HG02938 (cell line): ENCODE measurements around the gene GJA3.

Source experiments
- ATAC-seq: cut with Tn5 transposase; IDR thresholded peaks from one replicate; pipeline ENCODE4 v1.9.1; 2021; ENCODE audit warnings: mild to moderate bottlenecking, moderate library complexity; ENCODE audit not compliant: unreplicated experiment

GJA3 gene

DNA sequence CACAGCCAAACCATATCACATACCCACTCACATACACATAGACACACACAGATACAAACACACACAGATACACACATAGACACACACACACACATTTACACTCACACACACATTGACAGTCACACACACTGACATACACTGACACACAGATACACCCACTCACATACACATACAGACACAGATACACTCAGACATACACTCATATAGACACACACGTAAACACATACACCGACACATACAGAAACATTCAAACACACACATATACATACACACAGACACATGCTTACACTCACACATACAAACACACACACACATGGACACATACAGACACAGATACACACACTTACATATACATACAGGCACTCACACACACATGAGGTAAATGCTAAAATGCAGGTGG is 30.2 kb downstream of the GJA3 start:
- ATAC-seq = no peak

DNA sequence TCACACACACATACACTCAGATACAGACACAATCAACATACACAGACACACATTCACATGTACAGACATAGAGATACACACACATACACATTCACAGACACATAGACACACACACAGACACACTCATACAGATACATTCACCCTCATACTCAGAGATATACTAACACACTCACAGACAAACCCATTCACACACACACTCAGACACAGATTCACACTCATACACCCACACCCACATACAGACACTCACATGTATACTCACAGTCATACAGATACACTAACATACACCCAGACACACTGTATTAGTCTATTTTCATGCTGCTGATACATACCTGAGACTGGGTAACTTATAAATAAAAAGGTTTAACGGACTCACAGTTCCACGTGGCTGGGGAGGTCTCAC is 30.8 kb downstream of the GJA3 start:
- ATAC-seq = no peak

DNA sequence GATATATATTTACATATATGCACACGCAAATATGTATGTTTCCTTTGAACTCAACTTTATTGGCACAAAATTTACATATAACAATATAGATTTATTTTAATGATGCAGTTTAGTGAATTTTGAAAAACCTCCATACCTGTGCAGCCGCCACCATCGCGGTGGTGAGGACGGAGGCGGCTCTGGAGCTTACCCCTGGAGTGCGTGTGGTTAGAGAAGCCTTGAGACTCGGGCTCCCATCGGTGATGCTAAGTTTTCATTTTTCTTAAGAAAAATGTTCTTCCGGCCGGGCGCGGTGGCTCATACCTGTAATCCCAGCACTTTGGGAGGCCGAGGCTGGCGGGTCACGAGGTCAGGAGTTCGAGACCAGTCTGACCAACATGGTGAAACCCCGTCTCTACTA is 31.8 kb downstream of the GJA3 start:
- no peak for ATAC-seq

DNA sequence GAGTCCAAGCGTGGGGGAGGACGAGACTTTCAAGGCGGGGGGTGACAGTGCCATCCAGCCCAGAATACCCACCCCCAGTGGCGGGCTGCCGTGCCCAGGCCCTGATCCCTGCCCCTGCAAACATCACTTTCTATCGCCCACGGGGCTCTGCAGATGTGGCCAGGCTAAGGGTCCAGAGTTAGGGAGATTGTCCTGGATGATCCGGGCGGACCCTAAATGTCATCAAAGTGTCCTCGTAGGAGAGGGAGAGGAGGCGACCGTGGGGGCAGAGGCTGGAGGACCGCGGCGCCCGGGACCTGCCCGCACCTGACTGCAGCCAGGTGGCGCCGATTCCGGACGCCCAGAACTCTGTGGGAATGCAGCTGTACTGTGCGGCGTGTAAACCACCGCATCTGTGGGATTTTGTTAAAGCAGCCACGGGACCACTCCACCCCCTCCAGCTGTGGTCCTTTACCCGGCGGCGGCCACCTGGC is 32.4 kb downstream of the GJA3 start:
- ATAC-seq = peak; percentile 15

DNA sequence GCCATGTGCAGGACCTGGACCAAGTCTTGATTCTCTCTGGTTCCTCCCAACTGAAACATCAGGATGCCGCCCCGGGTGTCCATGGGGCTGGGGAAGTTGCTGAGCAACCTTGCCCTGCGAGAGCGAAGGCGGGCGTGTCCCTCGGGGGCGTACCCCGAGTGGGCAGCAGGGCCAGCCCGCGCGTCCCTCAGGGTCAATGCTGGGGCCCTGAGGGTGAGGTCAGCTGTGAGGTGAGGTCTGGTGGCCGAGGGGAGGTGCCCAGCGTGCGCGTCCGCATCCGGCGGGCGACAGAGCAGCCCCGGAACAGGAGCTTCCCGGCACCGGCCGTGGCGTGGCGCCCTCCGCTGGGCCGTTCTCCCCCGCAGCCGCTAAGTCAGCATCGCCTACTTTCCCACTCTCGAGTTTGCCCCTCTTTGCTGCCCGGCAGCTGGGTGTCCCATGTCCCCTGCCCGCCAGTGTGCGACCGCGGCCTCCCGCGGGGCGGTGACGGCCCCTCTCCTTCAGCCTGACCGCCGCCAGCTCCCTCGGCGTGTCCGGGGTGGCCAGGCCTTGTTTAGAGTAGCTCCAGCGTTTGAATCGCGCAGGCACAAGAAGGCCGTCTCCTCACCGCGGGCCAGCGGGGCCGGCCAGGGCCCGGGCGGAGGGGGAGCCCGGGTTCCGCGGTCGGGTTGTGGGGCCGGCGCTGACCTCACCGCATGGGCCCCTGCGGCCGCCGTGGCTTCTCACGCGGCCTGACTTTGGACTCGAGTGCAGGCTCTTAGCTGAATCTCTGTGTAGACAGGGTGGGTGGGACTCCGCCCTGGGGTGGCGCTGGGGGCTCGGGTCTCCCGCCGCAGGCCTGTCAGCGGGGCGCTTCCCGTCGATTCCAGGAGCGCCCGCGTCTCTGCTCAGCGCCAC is 33.0 kb downstream of the GJA3 start:
- ATAC-seq = peak; percentile 46

DNA sequence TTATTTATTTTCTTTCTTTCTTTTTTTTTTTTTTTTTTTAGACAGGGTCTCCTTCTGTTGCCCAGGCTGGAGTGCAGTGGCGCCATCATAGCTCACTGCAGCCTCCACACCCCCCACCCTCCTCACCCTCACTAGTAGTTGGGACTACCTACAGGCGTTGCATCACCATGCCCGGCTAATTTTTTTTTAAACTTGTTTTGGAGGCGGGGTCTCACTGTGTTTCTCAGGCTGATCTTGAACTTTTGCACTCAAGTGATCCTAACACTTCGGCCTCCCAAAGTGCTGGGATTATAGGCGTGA is 33.6 kb downstream of the GJA3 start:
- peak; percentile 21 for ATAC-seq

DNA sequence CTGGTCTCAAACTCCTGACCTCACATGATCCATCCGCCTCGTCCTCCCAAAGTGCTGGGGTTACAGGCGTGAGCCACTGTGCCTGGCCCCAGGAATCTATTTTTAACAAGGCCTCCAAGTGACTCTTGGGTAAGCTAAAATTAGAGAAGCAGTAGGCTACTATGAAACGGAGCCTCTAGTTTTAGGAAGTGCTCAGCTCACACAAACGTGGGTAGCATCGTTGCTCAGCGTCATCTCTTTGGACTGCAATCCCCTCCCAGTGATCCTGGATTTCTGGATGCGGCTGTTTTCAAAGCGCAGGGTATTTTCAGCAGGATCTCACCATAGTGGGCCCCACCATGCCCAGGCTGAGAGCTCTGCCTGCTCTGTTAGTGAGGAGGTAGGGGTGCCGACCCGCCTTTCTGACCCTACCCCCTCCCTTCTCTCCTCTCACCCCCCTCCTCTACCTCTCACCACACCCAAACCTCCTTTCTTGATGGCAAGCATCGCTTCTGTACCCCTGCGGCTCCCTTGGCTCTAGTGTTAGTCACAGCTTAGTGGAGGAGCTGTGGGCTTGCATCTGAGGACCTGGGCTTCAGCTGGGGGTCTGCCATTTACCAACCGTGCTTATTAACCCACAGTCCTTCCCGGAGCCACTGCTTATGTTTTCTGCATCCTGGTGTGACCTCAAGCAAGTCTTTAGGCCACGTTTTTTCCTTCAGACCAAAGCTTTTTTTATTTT is 34.2 kb downstream of the GJA3 start:
- no peak for ATAC-seq

DNA sequence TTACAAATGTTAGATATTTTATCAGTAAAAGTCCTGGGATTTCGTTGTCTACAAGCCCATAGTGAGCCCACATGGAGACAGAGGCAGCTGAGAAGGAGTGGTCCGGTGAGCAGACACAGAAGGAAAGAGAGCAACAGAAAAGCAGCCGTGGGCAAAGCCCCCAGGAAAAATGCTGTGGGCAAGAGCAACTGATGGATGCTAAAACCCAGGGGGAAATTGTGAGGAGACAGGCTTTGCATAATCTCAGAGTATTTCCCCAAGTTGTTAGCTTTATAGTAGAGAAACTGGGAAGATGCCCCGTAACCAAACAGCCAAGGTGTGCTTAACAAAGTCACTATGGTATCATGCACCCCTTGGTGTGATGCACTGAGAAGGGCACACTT is 35.1 kb downstream of the GJA3 start:
- ATAC-seq = no peak

DNA sequence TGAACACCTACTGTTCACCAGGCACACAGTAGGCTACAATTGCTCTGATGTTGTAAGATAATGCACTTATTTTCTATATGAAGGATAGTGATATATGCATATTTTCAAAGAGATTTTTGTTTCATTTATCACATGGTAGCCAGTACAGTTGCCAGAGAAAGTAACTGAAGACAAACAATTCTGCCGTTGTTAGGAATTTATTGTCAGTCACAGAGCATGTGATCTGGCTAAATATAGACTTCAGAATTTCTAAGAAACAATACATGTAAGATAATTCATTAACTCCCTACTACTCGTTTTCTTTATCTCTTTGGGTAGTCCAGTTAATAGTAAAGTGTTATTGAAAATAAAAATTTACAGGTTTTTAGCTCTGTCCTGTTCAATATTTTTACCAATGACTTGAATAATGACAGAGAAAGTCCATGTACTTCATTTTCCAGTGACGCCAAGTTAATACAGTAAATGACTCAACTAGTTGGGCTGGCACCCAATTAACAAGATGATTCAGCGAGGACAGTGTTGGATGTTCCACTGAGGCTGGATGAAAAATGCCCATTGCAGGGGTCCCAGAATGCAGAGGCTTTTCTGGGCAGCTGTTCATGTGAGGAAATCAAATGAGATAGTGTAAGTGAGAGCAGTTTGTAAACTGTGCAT is 35.6 kb downstream of the GJA3 start:
- no peak for ATAC-seq

DNA sequence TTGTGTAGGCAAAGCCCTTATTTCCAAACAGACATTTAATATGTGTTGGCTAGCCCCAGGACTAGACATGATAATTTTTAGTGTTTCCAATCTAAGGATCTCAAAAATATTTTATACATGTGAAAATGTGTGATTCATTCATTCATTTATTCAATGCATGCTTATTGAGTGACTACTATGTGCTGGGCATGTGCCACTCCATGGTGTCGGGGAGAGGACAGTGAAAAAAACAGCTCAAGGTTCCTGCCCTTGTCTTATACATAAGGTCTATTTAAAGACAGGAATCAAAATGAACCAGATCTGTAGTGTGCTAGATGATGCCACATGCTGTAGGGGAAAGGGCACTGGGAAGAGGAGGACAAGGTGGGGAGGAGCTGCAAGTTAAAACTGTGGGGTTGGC is 36.5 kb downstream of the GJA3 start:
- no peak for ATAC-seq

DNA sequence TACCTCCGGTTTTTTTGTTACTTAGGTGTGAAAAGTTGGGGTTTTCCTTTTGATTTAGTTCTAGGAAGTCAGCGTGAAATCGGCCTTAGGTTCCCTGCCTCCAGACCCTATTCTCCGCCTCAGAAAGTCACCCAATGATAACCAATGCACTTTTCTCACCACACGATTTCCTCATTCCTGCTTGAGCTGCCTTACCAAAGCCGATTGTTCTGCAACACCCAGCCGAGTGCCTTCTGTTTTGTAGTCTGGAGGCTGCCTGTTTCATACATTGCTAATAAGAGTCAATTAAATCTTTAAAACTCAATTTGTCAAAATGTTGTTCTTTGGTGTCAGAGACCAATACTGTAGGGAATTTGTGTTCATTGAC is 39.7 kb downstream of the GJA3 start:
- no peak for ATAC-seq

DNA sequence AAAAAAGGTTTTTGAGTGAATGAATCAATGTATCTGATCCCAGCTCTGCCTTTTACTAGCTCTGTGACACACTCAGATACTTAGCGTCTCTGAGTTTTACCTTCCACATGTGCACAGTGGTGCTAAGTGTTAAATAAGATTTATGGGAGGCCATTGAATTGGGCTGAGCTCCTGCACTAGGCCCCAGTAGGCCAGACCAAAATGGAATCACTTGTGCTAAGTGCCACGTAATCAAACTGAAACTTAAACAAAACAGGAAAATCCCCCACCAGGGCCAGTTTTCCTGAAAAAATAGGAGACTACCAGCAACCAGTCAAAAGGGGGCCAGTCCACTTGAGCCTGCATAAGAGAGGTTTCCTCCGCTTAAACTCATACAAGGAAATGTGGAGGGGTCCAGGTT is 40.9 kb downstream of the GJA3 start:
- ATAC-seq = no peak

DNA sequence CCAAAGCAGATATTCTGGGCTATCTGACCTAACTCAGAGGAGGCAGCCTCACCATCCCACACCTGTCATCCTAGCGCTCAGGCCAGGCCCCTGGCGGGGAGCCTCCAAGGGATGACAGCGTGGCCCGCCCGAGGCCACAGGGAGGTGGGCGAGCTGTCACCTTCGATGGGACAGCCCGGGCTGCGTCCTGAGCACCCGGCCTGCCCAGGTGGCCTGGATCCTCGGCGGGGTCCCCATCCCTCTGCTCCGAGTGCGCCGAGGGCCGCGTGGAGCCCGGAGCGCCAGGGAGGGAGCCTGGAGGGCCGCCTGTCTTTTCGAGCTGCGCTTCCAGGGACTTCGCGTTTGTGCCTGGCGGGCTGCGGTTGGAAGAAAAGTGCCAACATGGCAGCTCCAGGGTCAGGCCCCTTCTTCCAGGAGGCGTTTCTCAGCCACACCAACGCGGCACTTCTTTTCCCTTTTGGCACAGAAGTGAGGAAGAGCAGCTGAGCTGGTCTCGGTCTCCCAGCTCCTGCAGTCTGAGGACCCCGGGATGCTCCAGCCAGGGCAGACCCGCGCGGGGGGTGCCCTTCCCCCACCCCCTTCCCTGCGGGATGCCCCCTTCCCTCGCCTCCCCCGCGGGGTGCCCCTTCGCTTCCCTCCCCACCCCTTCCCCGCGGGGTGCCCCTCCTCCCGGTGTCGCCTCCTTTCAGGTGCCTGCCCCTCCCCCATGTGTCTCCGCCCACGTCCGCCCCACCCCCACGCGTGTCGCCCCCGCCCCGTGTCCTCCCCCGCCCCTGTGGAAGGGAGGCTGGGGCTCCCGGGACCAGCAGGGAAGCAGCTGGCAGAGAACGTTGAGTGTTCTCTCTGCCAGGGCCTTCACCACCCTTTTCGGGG is 42.3 kb downstream of the GJA3 start:
- no peak for ATAC-seq

DNA sequence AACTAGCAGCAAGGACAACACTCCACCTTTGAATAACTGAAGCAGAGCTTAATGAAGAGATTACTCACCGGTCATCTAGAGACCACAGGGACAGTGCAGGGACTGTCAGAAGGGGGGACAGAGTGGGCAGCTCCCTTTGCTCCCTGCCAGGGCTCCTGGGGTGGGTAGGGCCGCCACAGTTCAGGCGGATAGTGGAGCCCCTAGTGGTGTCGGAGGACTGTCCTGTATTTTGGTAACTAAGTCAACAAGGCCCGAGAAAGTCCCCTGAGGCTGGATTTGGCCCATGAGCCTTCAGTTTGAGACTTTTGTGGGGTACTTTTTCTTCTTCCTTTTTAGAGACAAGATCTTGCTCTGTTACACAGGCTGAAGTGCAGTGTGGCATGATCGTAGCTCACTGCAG is 44.6 kb downstream of the GJA3 start:
- ATAC-seq = no peak

DNA sequence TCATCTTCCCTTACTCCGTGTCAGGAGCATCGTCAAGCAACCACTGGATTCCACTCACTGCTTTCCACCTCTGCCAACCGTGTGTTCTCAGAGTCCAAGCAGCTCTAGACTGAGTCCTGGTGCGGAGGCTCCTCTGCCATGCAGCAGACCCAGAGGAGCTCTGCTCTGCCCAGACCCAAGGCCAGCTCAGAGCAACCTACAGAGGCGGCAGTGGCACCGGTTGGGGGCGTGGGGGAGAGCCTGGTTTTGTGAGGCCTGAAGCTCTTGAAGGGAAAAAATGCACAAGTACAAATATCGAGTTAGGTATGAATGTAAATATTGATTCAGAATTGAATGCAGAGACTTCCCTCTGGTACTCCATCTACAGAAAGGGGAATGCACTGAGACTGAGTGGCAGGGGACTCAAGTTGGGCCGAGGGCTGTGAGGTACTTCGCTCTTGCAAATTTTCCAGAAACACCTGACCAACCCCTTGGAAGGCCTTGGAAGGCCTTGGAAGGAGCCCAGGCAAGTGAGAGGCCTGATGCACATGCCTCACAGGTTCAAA is 46.7 kb downstream of the GJA3 start:
- ATAC-seq = no peak

DNA sequence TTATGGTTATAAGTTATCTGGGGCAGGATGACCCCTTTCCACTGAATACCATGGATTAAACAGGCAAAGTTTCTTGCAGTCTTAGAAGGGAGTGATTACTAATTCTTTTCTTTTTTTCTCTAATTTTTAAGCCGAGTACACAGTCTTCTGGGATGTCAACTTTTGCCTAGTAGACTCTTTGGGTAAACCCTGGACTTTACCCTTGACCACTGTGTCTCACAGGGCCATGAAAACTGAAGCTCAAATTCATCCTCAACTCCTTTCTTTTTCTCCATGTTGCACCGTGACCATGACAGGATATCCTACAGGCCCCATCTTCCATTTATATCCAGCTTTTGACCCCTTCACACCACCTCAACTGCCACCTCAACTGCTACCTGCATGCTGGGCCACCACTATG is 51.8 kb downstream of the GJA3 start:
- ATAC-seq = no peak

DNA sequence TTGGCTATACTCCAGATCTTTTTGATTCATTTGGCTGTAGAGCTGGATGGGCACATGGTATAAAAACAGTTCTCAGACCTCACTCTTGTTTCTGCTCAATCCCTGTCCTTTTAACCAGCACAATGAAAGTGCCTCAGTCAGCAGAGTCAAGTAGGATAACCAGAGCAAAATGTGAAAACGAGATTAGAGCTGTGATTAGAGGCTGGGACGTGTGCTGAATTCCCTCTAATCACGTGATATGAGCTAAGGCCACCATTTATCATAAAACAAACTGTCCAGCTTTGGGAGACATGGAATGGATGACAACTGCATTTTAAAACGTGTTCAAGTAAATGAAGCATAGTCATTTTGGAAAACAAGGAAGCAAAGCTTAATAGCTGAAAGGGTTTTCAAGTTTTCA is 54.1 kb downstream of the GJA3 start:
- no peak for ATAC-seq

DNA sequence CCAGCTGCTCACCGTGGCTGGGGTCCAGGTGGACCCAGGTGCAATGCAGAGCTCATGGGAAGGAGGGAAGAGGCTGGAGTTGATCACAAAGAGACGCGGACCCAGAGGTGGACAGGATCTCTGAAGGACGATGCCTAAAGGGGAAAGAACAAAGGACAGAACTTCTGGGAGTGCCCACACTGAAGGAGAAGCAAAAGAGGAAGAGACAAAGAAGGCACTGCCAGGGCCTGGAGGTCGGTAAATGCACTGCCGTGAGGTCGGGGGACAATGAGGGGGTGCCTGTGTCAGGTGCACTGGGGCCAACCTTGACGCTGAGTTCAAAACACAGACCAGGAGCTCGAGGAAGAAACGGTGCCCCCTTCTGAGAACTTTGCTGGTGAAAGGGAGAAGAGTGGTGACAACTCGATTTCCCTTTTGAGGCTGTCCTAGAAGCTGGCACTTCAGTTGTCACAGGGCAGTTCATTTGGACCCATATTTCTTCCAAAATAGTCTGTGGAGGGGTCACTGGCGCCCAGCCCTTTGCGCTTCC is 55.6 kb downstream of the GJA3 start:
- no peak for ATAC-seq

DNA sequence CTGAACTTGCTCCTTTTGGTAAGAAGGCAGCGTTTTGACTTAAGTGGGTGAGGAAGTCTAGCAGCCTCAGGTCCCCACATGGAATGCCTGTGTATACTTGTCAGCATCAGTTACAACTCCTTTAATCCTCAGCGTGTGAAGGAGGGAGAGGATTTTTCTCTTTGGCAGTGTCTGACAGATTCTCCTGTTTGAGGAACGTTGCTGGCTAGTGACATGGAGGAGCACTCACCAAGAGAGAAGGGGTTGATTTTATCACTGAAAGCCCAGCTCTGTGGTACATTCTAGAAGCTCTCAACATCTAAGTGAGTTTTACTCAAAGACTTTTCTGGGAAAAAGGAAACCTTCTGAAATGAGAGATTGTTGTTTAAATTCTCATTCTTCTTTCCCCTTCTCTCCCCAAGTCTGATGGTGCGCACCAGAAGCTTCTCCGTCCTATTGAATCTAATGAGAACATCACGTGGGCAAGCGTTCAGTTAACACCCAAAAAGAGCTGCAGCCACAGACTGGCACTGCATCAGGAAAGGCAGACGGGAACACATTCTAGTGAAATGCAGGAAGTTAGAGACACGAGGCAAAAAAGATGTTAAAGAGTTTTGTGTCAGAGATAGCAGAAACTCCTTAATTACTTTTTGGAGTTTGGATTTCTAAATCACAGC is 58.2 kb downstream of the GJA3 start:
- ATAC-seq = no peak
